HG03521 (cell line): ENCODE measurements around the gene C11orf86.
"Not testable (repeated sequence)": the region's sequence is repeated elsewhere in the genome, so short reads cannot be mapped to it uniquely, and the experiment has no call there.

Source experiments
- ATAC-seq: cut with Tn5 transposase; IDR thresholded peaks from one replicate; pipeline ENCODE4 v1.9.1; 2021; ENCODE audit warnings: mild to moderate bottlenecking, moderate library complexity; ENCODE audit not compliant: unreplicated experiment

Gene C11orf86

DNA sequence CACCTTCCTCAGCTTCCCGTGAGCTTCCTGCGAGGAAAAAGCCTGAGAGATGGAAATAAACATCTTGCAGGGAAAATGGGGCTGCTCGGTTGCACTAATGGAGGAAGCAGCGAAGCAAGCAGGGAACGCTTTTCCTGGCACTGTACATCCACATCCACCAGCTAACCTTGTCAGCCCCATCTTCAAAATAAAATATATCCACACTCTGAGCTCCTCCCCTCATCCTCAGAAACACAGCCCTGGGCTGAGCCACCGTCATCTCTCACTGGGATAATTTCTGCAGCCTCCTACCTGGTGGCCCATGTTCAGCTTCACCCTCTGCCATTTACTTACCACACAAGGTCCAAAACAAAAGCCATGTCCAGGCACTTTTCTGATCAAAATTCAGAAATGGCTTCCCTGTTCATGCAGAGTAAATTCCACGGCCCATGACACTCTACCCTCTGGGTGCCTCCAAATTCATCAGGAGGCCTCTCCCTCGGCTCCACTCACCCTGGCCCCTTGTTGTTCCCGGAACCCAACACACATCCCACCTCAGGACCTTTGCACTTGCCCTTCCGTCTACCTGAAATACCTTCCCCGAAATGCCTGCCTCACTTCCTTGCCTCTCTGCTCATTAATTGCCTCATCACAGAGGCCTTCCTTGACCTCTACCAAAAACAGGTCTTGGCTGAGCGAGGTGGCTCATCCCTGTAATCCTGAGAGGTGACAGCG lies 13.0 kb downstream of the C11orf86 start:
- no peak for ATAC-seq

DNA sequence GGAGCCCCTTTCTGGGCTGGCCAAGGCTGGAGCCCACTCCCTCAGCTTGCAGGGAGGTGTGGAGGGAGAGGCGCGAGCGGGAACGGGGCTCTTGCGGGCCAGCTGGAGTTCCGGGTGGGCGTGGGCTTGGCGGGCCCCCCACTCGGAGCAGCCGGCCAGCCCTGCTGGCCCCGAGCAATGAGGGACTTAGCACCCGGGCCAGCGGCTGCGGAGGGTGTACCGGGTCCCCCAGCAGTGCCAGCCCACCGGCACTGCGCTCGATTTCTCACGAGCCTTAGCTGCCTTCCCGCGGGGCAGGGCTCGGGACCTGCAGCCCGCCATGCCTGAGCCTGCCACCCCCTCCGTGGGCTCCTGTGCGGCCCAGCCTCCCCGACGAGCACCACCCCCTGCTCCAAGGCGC lies 13.6 kb downstream of the C11orf86 start:
- ATAC-seq, result not testable (repeated sequence)

DNA sequence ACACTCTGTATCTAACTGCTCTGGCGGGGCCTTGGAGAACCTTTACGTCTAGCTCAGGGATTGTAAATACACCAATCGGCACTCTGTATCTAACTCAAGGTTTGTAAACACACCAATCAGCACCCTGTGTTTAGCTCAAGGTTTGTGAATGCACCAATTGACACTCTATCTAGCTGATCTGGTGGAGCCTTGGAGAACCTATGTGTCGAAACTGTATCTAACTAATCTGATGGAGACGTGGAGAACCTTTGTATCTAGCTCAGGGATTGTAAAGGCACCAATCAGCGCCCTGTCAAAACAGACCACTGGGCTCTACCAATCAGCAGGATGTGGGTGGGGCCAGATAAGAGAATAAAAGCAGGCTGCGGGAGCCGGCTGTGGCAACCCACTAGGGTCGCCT lies 14.3 kb downstream of the C11orf86 start:
- not testable (repeated sequence) for ATAC-seq

DNA sequence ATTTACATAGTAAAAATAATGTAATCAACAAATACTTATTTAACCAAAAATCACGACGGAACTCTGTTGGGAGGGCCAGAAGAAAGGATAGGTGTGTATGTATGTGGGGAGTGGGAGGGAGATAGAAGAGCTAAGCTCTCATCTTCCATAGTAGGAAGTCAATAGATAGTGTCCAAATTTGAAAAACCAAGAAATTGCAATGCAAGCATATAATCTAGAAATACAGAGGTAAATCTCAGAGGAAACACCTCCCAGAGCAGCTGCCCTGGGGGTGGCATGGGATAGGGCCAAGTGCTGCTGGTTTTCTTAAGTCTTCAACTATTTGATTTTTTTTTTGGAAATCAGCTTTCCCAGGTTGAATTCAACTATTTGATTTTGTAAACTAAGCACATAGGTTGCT lies 16.9 kb downstream of the C11orf86 start:
- no peak for ATAC-seq

GRCh38 chr11:66996609-66997273 lies 21.6 kb downstream of the C11orf86 start:
- no peak for ATAC-seq

DNA sequence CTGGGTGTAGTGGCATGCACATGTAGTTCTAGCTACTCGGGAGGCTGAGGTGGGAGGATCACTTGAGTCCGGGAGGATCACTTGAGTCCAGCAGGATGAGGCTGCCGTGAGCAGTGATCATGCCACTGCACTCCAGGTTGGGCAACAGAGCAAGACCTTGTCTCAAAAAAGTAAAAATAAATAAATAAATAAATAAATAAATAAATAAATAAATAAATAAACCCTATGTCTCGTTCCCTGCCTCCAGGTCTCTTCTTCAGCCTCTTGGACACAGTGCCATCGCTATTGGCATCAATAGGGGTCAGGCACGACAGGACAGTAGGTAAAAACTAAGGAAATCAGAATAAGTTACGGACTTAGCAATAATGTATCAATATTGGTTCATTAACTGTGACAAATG lies 24.5 kb downstream of the C11orf86 start:
- ATAC-seq, result no peak

DNA sequence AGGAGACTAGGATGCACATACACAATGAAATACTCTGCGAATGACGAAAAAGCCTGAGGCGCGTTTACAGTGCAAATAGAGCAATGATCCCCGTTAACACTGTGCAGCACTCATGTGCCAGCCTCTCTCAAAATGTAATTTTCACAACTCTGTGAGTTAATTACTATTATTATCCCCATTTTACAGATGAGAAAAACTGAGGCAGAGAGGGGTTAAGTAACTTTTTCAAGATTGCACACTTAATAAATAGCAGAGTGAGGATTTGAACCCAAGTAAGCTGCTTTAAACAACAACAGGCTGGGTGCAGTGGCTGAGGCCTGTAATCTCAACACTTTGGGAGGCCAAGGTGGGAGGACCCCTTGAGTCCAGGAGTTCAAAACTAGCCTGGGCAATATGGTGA lies 26.2 kb downstream of the C11orf86 start:
- ATAC-seq, result no peak

DNA sequence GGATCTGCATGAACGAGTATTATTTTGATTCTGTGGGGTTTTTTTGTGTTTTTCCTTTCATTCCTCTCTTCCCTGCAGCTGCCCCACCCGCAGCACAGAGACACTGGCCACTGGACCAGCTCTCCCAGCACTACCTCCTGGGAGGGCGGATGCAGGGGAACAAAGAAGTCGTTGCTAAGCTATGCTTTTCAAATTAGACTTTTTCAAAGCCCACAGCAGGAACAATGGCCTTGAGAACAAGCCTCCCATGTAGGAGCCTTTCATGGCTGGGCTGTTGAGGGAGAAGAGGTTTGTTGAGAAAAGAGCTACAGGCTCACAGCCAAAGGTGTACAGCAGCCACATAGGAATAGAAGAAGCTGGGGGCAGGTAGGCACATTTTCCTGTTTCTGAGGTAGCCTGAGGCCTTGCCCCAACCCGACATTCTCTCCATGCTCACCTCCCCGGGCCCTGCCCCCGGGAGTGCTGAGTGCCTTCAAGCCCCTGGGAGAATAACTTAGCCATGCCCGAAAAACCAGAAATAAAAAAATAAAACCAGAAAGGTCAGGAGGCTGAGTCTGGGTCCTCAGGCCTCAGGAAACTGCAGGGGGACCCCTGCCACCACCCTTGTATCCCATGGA lies 27.3 kb downstream of the C11orf86 start:
- ATAC-seq, result no peak

GRCh38 chr11:67002921-67003411 lies 27.9 kb downstream of the C11orf86 start:
- no peak for ATAC-seq

- ATAC-seq, result not testable (repeated sequence)
These were observed 30.1 kb downstream of the C11orf86 start for GRCh38 chr11:67005200-67005599.

GRCh38 chr11:67006029-67006884 lies 31.2 kb downstream of the C11orf86 start:
- ATAC-seq, result no peak

GRCh38 chr11:67007126-67007525 lies 32.0 kb downstream of the C11orf86 start:
- ATAC-seq, result no peak

GRCh38 chr11:67010296-67010905 lies 35.3 kb downstream of the C11orf86 start:
- ATAC-seq, result no peak

DNA sequence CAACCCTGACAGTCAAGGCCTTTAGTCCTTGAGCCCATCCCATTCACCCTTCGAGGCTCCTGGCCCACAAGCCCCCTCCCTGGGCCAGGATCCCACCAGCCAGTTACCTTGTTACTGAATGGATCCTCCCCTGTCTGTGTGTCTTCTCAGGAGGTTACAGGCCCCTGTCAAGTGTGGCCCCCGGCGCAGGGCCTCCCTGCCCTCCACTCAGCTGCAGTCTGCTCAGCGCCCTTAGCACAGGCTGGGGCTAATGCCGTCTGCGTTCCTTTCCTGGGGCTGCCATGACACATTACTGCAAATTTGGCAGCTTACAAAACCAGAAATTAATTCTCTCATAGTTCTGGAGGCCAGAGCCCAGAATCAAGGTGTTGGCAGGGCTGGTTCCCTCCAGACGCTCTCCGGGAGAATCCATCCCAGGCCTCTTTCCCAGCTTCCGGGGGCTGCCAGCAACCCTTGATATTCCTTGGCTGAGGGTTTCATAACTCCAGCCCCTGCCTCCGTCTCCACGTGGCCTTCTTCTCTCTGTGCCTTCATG lies 38.5 kb downstream of the C11orf86 start:
- no peak for ATAC-seq

DNA sequence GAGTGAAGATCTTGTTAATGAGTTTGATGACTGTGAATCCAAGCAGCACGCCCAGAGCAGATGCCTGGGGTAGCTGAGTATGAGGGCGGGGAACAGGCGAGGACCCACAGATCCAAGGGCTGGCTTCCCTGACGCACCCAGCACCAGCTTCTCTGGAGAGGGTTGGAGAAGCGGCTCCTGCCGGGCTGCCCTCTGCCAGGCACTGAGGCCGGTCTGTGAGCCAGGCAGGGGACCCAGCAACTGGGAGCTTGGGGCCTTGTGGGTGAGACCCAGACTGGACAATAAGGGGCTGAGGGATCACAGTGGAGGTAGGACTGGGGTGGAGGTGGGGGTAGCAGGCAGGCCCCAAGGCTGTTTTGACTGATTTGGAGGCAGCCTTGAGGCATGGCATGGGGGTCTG lies 39.2 kb downstream of the C11orf86 start:
- ATAC-seq, result no peak

DNA sequence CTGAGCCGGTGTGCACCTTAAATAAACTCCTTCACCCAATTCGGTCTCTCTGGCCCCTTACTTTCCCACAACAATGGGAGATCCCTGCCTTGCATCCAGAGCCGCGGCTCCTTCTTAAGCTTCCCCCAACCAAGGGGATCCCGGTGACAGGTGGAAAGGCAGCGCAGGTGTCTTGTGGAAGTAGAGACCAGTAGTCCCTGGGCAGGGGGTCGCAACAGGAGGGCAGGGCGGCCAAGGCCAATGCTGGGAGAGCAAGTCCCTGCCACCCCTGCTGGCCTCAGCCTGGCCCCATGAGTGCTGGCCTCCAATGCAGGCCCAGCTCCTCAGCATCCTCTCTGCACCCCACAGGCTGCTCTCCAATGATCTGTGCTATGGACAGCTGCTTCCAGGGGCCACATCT lies 39.9 kb downstream of the C11orf86 start:
- no peak for ATAC-seq

- ATAC-seq, result no peak
These were observed 41.4 kb downstream of the C11orf86 start for GRCh38 chr11:67016550-67016949.

DNA sequence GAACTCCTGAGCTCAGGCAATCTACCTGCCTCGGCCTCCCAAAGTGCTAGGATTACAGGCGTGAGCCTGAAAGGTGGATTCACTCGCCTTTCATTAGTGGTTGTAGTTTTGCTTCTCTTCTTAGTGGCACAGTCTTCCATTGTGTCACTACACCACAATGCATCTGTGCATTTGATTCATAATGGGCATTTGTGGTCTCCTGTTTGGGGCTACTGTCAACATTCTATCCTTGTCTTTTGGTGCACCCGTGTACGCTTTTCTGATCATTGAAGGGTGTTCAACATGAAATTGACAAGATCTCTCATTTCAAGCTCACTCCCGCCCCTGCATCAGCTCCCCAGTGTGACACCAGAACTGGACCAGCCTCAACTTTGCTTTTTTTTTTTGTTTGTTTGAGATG lies 45.8 kb downstream of the C11orf86 start:
- ATAC-seq, result no peak

- no peak for ATAC-seq
These were observed 47.3 kb downstream of the C11orf86 start for GRCh38 chr11:67022341-67022933.
